GM21786 (cell line): ENCODE data around the gene NPFF.
"Not testable (repeated sequence)": the region's sequence is repeated elsewhere in the genome, so short reads cannot be mapped to it uniquely, and the experiment has no call there.

ENCODE experiments used
- ATAC-seq: cut with Tn5 transposase; IDR thresholded peaks from one replicate; pipeline ENCODE4 v1.9.1; 2021; ENCODE audit not compliant: unreplicated experiment

The NPFF gene, protein sequence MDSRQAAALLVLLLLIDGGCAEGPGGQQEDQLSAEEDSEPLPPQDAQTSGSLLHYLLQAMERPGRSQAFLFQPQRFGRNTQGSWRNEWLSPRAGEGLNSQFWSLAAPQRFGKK

DNA sequence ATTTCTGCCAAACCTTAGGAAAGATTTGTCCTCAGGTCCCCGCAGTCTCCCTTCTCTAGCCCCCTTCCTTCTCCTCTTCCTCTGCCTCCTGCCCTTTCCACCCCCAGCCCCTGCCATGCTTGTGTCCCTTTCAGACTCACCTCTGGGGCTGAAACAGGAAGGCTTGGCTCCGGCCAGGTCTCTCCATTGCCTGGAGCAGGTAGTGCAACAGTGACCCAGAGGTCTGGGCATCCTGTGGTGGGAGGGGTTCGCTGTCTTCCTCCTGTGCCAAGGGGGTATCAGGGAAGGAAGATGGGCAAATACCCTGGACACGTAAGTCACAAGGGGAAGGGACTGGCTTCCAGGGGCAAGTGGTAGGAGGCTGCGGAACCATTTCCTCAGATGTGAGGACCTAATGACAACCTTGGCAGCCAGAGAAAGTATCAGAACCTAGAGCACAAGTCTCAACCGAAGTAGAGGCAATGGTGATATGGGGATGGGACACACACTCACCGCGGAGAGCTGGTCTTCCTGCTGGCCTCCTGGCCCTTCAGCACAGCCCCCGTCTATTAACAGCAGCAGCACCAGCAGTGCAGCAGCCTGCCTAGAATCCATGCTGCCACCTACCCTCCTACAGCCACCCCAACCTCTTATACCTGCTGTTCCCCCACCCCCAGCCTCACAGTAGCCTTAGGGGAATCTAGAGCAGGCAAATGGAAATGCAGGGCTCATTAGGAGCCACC, at the start of gene NPFF:
Gene NPFF (minus strand): TSS at position 604 of the 722 bp plus-strand sequence. CDS start 10 bp downstream, at position 594.
- ATAC-seq = no peak

DNA sequence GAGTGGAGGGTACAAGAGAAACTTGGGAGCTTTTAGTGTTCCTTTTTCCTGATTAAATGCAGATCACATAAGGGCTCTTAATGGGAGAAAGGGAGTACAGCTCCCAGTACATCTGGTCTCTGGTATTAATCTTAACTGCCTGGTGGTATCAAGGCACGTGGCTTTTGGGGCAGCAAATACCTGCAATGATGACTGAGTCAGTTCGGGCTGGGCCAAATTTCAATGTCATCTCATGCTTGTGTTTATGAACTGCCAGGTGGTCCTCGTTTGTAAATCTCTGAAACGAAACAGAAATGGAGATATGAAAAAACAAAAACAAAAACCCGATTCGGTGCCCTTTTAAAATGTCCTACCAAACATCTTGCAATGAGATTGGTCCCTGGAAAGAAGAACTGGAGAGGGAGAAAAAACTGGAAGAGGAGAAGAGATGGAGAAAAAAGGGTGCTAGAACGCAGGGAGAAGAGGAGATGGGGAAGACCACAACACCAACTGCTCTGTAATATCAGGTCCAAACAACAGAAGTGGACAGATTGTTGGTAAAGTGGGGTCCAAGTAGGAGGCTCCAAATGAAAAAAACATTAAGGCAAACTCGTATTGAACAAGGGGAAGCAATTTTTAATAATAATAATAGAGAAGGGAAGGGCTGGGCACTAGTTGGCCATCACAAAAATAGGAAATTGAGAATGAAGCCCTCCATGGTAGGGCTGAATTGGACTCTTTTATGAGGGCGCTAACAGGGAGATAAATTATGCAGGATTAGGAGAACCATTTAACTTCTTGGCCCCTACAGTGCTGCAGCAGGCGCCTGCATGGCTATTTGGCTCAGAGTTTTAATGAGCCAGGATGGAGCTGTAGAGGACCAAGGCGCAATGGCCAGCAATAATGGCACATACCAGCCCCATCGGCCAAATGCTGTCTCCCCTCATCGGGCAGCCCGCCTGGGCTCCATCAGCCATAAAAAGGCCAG, 45.4 kb upstream of the NPFF start:
- ATAC-seq = no peak

DNA sequence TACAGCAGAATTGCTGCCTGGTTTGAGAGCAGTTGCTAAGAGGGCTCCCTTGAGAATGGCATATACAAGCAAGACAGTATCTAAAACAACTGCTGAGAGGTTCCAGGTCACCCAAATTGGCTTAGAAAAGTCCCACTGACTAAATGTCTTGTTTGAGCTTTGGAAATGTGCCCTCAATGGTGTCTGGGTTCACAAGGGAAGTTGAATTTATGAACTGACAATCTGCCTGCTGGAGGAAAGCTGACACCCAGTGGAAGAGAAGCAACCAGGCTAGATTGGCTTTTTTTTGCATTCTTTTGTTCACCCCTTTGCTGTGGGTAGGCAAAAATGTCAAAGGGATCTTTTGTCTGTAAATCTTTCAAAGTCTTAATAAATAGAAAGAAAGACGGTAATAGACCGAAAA, 44.6 kb upstream of the NPFF start:
- no peak for ATAC-seq

DNA sequence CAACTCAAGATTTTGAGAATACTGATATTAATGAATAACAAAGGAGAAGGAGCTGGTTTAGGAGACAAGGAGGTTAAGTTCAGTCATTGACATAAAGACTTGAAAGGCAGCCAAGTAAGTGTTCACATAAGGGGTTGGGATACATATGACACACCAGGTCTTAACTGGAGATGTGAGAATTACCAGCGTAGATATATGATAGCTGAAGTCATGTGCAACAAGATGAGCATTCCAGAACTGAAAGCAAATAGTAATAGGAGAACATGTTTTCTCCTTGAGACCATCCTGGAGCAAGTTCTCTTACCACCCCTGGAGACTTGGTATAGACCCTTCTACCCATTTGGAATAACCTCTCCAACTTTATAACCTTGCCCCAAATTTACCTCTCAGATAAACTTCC, 43.3 kb upstream of the NPFF start:
- ATAC-seq = no peak

DNA sequence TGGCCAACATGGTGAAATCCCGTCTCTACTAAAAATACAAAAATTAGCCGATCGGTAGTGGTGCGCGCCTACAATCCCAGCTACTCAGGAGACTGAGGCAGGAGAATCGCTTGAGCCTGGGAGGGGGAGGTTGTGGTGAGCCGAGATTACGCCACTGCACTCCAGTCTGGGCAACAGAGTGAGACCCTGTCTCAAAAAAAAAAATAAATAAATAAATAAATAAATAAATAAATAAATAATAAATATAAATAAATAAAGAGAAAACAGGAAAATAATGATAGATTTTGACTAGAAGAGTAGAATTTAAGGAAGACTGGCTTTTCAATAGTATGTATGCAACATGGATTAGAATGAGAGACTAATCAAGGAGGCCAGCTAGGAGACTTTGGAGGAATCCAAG, 42.8 kb upstream of the NPFF start:
- not testable (repeated sequence) for ATAC-seq

DNA sequence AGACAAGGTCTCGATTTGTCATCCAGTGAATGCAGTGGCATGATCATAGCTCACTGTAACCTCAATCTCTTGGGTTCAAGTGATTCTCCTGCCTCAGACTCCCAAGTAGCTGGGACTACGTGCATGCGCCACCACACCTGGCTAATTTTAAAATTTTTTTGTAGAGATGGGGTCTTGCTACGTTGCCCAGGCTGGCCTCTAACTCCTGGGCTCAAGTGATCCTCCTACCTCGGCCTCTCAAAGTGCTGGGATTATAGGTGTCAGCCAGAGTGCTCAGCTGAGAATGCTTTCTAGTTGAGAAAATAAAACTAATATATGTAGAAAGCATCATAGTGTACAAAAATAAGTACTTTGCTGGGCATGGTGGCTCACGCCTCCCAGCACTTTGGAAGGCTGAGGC, 41.1 kb upstream of the NPFF start:
- ATAC-seq = not testable (repeated sequence)

DNA sequence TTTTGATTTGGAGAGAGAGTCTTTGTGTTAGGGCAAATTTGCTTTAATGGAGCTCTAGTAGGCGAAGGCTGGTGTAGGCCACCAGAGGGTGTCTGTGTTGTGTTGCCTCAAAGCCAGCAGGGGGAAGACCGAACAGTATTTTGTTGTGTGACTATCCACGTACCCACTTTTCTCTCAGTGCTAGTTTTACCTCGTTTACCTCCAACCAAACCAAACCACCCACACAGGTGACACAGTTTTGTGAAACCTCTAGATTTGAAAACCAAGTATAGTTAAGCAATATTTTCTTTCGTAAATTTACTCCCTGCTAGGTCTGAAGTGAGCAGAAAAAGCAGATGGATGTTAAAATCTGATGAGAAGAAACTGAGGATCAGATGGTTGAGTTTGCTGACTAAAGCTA, 36.3 kb upstream of the NPFF start:
- ATAC-seq = no peak

DNA sequence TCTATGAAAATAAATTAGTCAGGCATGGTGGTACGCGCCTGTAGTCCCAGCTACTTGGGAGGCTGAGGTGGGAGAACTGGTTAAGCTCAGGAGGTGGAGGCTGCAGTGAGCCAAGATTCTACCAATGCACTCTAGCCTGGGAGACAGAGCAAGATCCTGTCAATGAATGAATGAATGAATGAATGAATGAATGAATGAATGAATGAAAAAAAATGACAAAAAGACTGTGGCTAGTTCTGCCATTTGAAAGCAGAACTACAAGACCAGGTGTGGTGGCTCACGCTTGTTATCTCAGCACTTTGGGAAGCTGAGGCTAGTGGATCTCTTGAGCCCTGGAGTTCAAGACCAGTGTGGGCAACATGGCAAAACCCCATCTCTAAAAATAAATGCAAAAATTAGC, 32.2 kb upstream of the NPFF start:
- ATAC-seq = no peak

DNA sequence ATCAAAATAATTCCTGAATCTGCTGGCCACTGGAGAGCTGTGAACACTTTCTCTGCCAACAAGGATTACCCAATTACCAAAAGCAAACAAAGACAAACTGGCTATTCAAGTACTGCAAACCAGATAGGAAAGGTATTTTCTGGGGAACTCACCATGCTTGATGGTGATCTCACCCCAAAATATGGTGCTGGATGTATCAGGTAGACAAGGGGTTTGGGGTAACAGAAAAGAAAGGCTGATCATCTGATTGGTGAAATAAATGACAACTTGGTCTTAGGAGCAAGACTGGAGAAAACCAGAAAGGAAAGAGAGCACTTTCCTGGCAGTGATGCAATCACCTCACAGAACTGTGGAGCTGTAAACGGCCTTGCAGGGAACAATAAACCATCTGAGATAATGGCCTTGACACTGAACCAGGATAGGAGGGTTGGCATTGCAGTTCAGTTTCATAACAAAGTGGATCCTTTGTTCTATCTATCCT, 31.0 kb upstream of the NPFF start:
- ATAC-seq = no peak

DNA sequence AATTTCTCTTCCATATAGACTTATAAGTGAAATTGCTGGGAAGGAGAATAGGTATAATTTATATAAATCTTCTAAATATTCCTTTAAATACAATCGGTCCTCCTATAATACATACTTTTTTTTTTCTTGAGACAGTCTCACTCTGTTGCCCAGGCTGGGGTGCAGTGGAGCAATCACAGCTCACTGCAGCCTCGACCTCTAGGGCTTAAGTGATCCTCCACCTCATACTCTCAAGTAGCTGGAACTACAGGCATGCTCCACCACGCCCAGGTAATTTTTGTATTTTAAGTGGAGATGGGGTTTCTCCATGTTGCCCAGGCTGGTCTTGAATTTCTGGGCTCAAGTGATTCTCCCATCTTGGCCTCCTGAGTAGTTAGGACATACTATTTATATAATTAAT, 29.7 kb upstream of the NPFF start:
- ATAC-seq = no peak

DNA sequence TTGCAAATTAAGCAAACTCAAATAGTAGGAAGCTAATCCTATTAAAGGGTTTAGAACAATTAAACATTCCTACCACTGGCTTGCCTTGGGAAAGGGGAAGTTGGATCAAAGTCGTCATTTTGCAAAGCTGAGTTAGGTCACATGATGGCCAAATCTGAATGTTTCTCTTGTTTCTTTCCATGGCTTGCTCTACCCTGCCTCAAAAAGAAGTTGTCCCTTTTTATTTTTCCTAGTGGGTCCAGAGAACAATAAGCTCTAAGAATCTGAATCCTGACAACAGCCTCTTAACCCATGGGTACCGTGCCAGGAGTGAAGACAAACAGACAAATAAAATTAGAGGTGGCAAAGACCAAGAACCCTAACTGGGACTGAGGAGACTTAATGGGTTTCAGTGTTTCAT, 26.2 kb upstream of the NPFF start:
- ATAC-seq = no peak

DNA sequence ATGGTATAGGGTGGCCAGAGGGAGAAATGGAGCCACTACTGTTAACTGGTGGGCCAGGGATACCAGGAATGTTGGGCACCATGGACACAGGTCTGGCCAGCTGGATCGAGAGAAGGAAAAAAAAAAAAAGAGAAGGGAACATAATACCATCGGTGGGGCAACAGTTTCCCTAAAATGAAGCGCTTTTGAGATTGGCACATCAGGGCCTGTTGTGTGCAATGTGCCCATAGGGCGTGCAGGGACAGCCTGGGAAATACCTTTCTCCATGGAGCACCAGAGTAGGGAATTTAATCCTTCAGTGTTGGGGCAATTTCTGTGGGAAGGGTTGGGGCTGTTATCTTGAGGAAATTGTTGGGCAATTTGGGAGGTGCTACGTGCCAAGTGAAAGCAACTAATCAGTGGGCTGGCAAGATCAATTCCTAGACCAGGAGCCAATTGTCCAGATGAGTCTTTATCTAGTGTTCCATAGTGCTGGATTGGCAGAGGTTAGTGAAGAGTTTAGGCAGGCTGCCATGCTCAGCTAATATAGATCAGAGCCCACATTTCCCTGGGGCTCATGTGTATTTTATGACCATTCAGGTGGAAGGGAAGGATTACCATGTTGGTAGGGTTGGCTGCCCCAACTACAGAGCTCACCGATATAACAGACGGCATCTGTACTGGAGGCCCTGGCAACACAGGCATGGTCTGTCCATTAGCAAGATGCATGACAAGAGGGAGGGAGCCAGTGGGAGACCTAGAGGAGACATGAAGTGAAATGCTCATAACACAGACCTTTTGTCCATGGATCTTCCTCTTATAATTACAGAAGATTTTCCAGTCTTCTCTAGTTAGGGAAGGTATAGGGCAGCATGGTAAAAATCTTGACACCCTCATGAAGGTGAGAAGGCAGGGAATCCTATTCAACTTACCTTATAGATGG, 25.5 kb upstream of the NPFF start:
- ATAC-seq = no peak

DNA sequence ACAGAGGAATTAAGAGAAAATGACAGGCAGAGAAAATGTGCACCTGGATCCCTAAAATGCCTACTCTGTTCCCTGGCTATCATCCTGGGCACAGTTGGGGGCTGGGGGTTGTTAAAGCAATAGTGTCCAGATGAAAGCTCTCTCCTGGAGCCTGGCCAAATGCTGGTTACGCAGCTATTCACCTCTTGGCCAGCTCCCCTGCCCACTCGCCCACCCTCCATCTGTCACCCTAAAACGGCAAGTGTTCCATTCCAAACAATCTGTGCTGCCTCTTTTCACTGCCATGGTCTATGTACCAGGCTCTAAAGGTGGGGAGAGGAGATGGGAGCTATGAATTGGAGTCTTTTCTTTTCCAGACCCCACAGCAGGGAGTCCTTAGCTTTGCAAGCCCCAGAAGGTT, 24.7 kb upstream of the NPFF start:
- ATAC-seq = no peak

DNA sequence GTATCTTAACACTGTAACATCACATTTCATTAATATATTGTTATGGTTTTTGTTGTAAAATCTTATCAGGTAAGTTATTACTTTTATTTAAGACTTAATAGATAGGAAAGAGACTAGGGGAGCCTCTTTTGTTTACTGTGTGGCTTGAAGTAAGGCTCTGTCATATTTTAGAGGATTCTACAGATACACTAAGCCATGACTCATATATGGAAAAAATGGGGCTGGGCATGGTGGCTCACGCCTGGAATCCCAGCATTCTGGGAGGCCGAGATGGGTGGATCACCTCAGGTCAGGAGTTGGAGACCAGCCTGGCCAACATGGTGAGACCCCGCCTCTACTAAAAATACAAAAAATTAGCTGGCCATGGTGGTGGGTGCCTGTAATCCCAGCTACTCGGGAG, 23.6 kb upstream of the NPFF start:
- no peak for ATAC-seq

DNA sequence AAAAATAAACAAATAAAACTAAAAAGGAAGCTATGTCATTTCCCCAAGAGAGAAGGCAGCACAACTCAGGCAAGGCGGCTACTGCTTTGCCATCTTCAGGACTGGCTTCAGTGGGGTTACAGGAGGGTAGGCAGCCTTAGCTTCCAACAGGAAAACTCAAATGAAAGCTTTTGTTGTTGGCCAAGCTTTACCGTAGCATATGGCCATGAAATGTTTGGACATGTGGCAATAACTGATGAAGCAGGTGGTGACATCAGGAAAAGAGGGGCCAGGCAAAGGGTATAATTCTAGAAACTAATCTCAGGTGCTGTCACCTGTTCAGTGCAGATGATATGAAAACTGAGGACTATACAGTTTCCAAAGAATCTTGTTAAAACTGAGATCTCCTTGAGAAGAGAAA, 22.8 kb upstream of the NPFF start:
- no peak for ATAC-seq

DNA sequence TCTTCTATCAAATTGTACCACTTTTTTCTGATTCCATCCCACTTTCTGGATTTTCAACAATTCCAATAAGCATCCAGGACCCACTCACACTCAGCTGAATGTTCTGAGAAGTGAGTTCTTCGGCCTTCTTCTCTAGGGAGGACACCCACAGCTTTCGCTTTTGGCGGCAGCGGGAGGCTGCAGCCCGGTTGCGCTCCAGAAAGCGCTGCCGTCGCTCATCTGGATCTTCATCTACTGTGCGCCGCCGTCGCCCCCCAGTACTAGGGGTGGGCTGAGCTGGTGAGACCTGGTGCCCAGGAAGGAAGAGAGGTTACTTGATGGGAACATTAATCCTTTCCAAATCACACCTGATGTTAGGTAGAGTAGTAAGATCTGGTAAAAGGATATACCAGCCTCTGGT, 17.2 kb upstream of the NPFF start:
- no peak for ATAC-seq

DNA sequence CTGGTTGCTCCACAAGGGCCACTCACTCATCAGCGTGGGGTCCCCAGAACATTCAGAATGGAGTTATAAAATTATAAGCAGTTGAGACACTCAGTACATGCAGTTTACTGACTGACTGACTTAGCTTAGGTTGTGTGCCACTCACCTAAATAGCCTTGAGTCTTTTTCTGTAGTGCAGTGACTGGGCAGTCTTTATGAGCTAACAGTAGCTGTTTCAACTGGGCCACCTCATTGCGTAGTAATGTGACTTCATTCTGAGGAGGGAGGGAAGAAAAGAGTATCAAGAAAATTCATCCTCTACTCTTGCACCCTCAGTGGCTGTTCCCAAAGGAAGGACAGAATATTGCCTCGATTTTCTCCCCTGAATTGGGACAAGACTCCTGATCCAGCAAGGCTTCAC, 15.8 kb upstream of the NPFF start:
- ATAC-seq = no peak

DNA sequence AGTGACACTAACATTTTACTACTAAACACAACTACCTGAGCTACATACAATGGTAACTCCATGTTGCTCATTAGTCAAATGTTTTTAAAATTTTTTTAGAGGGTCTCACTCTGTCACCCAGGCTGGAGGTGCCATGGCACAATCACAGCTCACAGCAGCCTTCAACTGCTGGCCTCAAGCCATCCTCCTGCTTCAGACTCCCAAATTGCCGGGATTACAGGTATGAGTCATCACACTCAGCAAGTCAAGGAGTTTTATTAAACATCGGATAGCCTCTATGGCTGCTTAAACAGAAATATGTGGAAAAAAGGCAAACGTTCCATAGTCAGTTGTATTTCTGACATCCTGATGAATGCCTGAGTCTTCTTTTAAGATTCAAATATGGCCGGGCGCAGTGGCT, 11.1 kb upstream of the NPFF start:
- no peak for ATAC-seq

DNA sequence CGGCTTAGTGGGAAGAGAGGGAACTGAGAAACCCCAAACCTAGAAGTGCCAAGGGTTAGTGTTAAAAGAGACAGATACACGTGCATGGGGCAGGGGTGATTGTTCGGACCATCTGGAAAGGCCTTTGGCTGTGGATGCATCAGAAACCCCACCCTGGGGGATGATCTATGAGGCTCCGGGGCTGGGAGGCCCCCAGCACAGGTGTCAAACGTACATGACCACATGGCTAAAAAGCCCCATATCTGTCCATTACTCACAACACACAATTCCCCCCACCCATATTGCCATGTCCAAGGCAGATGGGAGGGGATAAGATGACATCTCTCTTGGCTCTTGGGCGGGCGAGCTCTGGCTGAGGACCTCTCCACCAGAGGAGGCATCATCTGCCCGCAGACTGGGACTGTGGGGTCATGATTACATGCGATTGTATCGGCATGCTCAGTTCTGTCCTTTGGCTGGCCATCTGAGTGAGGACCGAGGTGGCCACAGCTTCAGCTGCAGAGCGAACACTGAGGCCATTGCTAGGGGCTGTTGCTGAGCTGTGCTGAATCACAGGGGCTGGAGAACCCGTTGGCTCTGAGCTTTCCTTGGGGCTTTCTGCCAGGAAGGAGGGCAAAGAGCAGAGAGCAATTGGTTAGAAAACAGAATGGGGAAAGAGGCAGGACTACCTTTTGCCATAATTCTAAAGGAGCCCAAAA, 9.6 kb upstream of the NPFF start:
- ATAC-seq = no peak

DNA sequence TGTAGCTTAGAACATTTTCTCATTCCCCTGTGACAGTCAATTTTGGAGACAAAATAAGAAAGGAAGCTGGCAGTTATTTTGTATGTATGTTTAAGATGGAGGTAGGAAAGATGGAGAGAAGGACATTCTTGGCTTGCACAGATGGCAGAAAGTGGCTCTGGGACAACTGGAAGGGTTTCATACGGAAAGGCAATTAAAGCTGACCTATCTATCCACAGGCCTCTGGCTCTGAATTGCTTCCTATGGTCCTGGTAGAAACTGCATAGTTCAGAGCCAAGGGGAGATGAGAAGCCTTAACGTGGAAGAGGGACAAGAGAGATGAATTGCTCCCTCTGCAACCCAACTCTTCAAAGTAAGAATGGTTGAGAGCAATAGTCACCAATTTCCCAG, 8.0 kb upstream of the NPFF start:
- no peak for ATAC-seq
